Measurements from ENCODE around the gene ANTKMT.

The ANTKMT gene, protein sequence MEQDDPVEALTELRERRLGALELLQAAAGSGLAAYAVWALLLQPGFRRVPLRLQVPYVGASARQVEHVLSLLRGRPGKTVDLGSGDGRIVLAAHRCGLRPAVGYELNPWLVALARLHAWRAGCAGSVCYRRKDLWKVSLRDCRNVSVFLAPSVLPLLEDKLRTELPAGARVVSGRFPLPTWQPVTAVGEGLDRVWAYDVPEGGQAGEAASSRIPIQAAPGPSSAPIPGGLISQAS

DNA sequence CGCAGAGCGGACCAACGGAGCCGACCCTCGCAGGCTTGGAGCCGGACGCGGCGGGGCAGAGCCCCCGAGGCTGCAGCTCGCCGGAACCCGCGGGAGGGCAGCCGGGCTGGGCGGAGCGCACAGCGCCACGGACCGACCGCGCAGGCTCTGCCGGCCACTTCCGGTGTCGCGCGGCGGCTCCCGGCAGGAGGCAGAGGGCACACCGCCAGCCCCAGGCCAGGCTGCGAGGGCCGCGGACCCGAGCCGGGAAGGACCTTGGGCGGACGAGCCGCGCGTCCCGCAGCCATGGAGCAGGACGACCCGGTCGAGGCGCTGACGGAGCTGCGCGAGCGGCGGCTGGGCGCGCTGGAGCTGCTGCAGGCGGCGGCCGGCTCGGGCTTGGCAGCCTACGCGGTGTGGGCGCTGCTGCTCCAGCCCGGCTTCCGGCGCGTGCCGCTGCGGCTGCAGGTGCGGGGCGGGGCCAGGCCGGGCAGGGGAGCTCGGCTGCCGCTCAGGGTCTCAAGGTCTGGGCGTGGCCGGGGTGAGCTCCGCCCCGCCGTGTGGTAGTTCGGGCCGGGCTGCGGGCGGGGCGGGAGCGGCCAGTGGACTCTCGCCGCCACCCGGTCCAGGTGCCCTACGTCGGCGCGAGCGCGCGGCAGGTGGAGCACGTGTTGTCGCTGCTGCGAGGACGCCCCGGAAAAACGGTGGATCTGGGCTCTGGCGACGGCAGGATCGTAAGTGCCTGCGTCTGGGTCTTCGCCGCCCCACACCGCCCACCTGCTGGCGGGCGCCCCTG is at the start of gene ANTKMT:
Gene ANTKMT (plus strand): TSS at position 157 of the 775 bp plus-strand sequence. CDS start 129 bp downstream, at position 286.
- Histone ChIP-seq H3K27ac (peak within 1 kb of the TSS; percentile 96), H3K27me3 (peaks cover 7% of the 10 kb centered on the region), H3K4me2 (peak within 1 kb of the TSS; percentile 100), H3K9ac (peak within 1 kb of the TSS; percentile 91), H3K36me3 (no peaks in the 10 kb centered on the region), H4K20me1 (peaks cover 78% of the 10 kb centered on the region), H3K4me3 (peak within 1 kb of the TSS; percentile 83), H3K9me3 (no peaks in the 10 kb centered on the region), H3K4me1 (peaks cover 91% of the 10 kb centered on the region)
- TF ChIP-seq Cebpa-rat (IDR thresholded peaks at IDR 0.05) = no peak

DNA sequence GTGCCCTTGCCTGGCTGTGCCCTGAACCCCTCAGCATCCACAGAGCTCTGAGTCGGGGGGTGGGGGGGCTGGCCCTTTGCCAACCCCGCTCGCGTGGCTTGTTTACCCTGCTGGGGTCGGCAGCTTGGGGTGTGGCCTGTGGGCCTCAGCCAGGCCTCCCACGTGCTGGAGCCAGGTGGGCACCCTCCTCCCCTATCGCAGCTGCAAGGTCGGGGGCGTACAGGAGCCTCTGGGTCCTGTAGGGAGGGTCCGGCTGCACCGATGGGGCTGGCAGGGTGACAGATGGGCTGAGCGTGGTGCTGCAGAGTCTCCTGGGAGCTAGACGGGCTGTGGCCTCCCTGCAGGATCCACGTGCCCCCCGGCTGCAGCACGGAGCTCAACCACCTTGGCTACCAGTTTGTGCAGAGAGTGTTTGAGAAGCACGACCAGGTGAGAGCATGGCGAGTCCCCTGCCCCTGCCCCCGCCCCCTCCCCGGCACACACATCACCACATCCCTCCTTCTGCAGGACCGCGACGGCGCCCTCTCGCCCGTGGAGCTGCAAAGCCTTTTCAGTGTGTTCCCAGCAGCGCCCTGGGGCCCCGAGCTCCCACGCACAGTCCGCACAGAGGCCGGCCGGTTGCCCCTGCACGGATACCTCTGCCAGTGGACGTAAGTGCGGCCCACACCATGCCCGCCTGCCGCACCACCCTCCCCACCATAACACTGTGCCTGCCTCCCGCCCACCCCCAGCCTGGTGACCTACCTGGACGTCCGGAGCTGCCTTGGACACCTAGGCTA is 49.4 kb upstream of the ANTKMT start:
- Histone ChIP-seq H3K9ac (no peak overlapping the region), H3K9me3 (no peaks in the 10 kb centered on the region), H4K20me1 (peaks cover 77% of the 10 kb centered on the region), H3K27me3 (peaks cover 16% of the 10 kb centered on the region), H3K4me2 (no peak overlapping the region), H3K27ac (no peak overlapping the region), H3K4me1 (peaks cover 35% of the 10 kb centered on the region), H3K36me3 (peaks cover 57% of the 10 kb centered on the region), H3K4me3 (no peak overlapping the region)
- TF ChIP-seq Cebpa-rat (IDR thresholded peaks at IDR 0.05) = no peak

DNA sequence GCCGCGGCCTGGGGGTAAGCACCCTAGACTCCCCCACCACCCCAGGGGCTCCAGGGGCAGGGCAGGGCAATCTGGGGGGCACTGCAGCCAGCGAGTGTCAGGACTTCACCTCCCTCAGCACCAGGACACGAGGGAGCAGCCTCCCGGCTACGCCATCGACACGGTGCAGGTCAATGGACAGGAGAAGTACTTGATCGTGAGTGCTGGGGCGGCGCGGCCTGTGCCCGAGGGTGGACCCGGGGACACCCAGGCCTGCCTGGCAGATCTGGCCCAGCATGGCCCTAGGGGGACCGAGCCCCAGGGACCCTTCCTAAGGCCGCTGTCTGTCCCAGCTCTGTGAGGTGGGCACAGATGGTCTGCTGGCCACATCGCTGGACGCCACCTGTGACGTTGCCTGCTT is 48.6 kb upstream of the ANTKMT start:
- no peak for TF ChIP-seq Cebpa-rat (IDR thresholded peaks at IDR 0.05)
- H3K36me3 ChIP-seq = peaks cover 55% of the 10 kb centered on the region

DNA sequence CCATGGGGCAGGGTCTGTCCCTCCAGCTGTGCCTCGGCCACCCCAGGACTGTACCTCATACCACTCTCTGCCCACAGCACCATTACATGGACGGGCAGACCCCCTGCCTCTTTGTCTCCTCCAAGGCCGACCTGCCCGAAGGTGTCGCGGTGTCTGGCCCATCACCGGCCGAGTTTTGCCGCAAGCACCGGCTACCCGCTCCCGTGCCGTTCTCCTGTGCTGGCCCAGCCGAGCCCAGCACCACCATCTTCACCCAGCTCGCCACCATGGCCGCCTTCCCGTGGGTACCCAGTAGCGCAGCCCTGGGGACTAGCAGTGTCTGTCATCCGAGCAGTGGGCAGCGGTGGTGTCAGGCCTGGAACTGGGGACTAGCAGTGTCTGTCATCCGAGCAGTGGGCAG is 48.1 kb upstream of the ANTKMT start:
- Histone ChIP-seq H3K27ac (no peak overlapping the region), H3K9ac (no peak overlapping the region), H4K20me1 (peaks cover 79% of the 10 kb centered on the region), H3K4me2 (no peak overlapping the region), H3K27me3 (peaks cover 16% of the 10 kb centered on the region), H3K9me3 (no peaks in the 10 kb centered on the region), H3K4me1 (peaks cover 22% of the 10 kb centered on the region), H3K36me3 (peaks cover 55% of the 10 kb centered on the region), H3K4me3 (no peak overlapping the region)
- no peak for TF ChIP-seq Cebpa-rat (IDR thresholded peaks at IDR 0.05)

More for the DNA sequence above, 48.6 kb upstream of the ANTKMT start:
- H3K4me3 ChIP-seq = no peak overlapping the region
- H3K27me3 ChIP-seq = peaks cover 16% of the 10 kb centered on the region
- no peak overlapping the region for H3K27ac ChIP-seq
- peaks cover 79% of the 10 kb centered on the region for H4K20me1 ChIP-seq
- no peaks in the 10 kb centered on the region for H3K9me3 ChIP-seq
- H3K4me1 ChIP-seq = peaks cover 26% of the 10 kb centered on the region
- H3K4me2 ChIP-seq = no peak overlapping the region
- H3K9ac ChIP-seq = no peak overlapping the region

DNA sequence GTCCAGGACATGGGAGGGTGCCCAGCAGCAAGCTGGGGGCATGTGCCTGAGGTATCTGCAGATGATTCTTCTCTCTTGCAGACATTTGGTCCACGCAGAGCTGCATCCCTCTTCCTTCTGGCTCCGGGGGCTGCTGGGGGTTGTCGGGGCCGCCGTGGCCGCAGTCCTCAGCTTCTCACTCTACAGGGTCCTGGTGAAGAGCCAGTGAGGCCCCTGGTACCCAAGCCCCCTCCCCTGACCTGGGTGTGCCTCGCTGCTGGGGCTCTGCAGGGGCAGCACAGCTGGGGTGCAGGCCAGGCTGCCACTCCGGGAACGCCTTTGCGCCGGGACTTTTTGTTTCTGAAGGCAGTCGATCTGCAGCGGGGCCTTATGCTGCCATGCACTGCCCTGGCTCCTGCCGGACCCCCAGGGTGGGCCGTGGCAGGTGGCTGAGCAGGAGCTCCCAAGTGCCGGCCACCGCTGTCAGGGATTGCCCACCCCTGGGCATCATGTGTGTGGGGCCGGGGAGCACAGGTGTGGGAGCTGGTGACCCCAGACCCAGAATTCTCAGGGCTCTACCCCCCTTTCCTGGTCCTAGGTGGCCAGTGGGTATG is 47.5 kb upstream of the ANTKMT start:
- Histone ChIP-seq H4K20me1 (peaks cover 76% of the 10 kb centered on the region), H3K36me3 (peaks cover 55% of the 10 kb centered on the region), H3K27me3 (peaks cover 16% of the 10 kb centered on the region), H3K9me3 (no peaks in the 10 kb centered on the region), H3K4me3 (no peak overlapping the region), H3K27ac (no peak overlapping the region), H3K9ac (no peak overlapping the region), H3K4me1 (peaks cover 22% of the 10 kb centered on the region), H3K4me2 (no peak overlapping the region)
- TF ChIP-seq Cebpa-rat (IDR thresholded peaks at IDR 0.05) = no peak

DNA sequence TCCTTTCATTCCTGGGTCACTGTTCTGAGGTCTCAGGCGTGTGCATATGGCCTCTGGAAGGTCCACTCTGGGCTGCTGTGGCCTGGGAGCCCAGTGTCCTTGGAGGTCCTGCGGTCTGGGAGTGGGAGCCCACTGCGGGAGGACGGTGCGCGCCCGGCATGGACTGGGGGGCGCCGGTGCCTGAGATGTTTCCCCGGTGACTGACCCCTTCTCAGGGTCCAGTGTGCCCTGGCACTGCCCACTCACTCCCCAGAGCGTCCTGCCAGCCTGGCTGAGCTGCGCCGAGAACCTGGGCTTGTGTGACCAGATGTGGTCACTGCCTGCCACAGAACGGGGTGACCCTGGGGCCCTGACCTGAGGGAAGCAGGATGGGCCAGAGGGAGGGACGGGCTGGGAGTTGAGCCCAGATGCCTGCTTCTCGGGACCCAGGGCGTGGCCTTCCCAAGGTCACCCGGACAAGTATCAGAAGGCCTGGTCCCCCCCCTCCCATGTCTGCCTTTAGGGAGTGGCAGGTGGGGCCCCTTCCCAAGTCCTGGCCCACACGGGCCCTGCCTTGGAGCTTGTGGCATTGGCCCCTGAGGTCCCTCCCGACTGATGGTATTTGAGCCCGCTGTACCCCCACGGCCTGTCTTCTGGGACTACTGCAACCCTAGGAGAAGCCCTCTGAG is 46.6 kb upstream of the ANTKMT start:
- Histone ChIP-seq H3K9ac (no peak overlapping the region), H3K9me3 (no peaks in the 10 kb centered on the region), H3K4me2 (0 out of 2 replicates have a peak overlapping the region, but pooled peaks have one; percentile 37), H4K20me1 (peaks cover 68% of the 10 kb centered on the region), H3K36me3 (peaks cover 53% of the 10 kb centered on the region), H3K27me3 (peaks cover 16% of the 10 kb centered on the region), H3K4me1 (peaks cover 23% of the 10 kb centered on the region), H3K4me3 (no peak overlapping the region), H3K27ac (no peak overlapping the region)
- no peak for TF ChIP-seq Cebpa-rat (IDR thresholded peaks at IDR 0.05)

DNA sequence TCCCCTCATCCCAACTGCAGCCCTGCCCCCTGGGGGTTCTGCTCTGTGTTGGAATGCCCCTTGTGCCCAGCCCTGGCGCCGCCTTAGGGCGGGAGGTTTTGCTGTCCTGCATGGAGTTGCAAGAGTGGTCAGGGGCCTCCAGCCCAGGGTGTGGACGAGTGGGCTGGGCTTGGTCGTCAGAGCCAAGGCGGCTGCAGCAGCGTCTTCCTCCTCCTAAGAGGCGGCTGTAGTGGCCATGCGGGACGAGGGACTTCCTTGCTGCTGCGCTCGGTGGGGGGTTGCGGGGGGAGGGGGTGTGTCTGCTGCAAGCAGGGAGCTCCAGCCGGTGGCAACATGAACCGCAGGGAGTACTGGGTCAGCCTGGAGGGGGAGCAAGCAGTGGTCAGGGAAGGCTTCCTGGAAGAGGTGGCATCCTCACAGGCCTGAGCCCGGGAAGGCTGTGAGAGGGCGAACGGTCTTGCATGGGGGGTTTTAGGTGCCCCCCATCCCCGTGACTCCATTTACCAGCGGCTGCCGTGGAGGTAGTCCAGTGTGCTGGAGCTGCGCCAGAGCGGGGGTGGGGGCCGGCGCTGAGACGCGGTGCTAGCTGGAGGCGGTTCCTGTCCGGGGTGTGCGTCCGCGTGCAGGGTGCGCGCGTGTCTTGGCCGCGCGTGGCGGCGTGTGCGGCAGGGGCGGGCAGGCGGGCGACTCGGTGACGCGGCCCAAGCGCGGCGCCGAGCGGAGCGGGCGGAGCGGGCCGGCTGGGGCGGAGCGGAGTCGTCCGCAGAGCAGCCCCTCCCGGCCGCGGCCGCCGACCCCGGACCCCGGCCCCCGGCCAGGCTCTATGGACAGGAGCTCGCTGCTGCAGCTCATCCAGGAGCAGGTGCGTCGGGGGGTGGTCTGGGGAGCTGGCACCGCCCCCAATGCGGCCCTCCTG is 45.7 kb upstream of the ANTKMT start, which contains the start of gene RHBDL1:
Gene RHBDL1 (plus strand): TSS at position 704 of the 916 bp plus-strand sequence. CDS start 120 bp downstream, at position 824.
- H4K20me1 ChIP-seq = peaks cover 59% of the 10 kb centered on the region
- peaks cover 16% of the 10 kb centered on the region for H3K27me3 ChIP-seq
- no peak within 1 kb of the TSS for H3K4me3 ChIP-seq
- H3K27ac ChIP-seq = no peak within 1 kb of the TSS
- no peaks in the 10 kb centered on the region for H3K9me3 ChIP-seq
- TF ChIP-seq Cebpa-rat (IDR thresholded peaks at IDR 0.05) = no peak
- H3K4me1 ChIP-seq = peaks cover 20% of the 10 kb centered on the region
- peak within 1 kb of the TSS; percentile 37; the same call in 1 of the 2 replicates for H3K4me2 ChIP-seq
- no peak within 1 kb of the TSS for H3K9ac ChIP-seq
- H3K36me3 ChIP-seq = peaks cover 44% of the 10 kb centered on the region

DNA sequence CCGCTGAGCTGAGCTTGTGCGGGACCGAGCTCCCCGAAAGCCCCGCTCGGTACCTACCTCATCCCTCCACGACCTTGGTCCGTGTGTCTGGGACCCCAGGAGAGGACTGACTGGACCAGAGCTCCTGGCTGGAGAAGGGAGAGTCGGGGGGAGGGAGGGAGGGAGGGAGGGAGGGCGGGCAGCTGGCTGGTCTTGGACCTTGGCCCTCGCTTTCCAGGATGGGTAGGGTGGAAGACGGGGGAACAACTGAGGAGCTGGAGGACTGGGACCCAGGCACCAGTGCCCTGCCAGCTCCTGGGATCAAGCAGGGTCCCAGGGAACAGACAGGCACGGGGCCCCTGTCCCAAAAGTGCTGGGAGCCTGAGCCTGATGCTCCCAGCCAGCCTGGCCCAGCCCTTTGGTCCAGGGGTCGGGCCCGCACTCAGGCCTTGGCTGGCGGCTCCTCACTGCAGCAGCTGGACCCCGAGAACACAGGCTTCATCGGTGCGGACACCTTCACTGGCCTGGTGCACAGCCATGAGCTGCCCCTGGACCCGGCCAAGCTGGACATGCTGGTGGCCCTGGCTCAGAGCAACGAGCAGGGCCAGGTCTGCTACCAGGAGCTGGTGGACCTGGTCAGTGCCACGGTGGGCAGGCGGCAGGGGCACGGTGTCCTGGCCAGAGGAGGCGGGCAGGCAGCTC is 44.9 kb upstream of the ANTKMT start:
- Histone ChIP-seq H3K4me2 (no peak overlapping the region), H3K27me3 (peaks cover 16% of the 10 kb centered on the region), H3K4me3 (no peak overlapping the region), H4K20me1 (peaks cover 59% of the 10 kb centered on the region), H3K9ac (no peak overlapping the region), H3K4me1 (peaks cover 22% of the 10 kb centered on the region), H3K36me3 (peaks cover 36% of the 10 kb centered on the region), H3K9me3 (no peaks in the 10 kb centered on the region), H3K27ac (no peak overlapping the region)
- TF ChIP-seq Cebpa-rat (IDR thresholded peaks at IDR 0.05) = no peak
